IPS-20b (cell line): ENCODE data around the gene SIN3A.

Experiments
- H3K27ac ChIP-seq: one replicate; pipeline ENCODE4 v1.5.1; 2013; ENCODE audit warnings: low read length
- H3K27me3 ChIP-seq: 2 replicates; pipeline ENCODE4 v1.6.1; 2013; ENCODE audit warnings: mild to moderate bottlenecking, low read length, inconsistent platforms; ENCODE audit not compliant: insufficient read depth
- H3K36me3 ChIP-seq: 2 replicates; pipeline ENCODE4 v1.6.1; 2013; ENCODE audit warnings: low read depth, mild to moderate bottlenecking, inconsistent platforms, low read length, moderate library complexity; ENCODE audit not compliant: insufficient read depth
- H3K4me1 ChIP-seq: 2 replicates; pipeline ENCODE4 v1.6.1; 2013; ENCODE audit warnings: mild to moderate bottlenecking, control low read depth, inconsistent platforms, low read length, moderate library complexity; ENCODE audit not compliant: insufficient read depth
- H3K4me3 ChIP-seq: 2 replicates; pipeline ENCODE4 v1.5.1; 2013; ENCODE audit warnings: mild to moderate bottlenecking, low read length, inconsistent platforms
- H3K9ac ChIP-seq: 2 replicates; pipeline ENCODE4 v1.6.1; 2013; ENCODE audit warnings: low read depth, mild to moderate bottlenecking, inconsistent platforms, low read length, moderate library complexity
- H3K9me3 ChIP-seq: 2 replicates; pipeline ENCODE4 v1.6.1; 2013; ENCODE audit warnings: mild to moderate bottlenecking, low read depth, low read length, inconsistent platforms; ENCODE audit not compliant: insufficient read depth

SIN3A gene

GRCh38 chr15:75360391-75360790 is 91.1 kb downstream of the SIN3A start:
- H3K9ac ChIP-seq = no peak overlapping the region
- H3K4me1 ChIP-seq = no peaks in the 10 kb centered on the region
- no peak overlapping the region for H3K27ac ChIP-seq
- H3K9me3 ChIP-seq = no peaks in the 10 kb centered on the region
- no peaks in the 10 kb centered on the region for H3K27me3 ChIP-seq
- H3K36me3 ChIP-seq = peaks cover 36% of the 10 kb centered on the region
- H3K4me3 ChIP-seq = no peak overlapping the region

- Histone ChIP-seq H3K36me3 (peaks cover 31% of the 10 kb centered on the region), H3K9me3 (no peaks in the 10 kb centered on the region), H3K4me1 (no peaks in the 10 kb centered on the region), H3K27me3 (no peaks in the 10 kb centered on the region), H3K9ac (no peak overlapping the region), H3K4me3 (no peak overlapping the region), H3K27ac (no peak overlapping the region)
These were observed 91.8 kb downstream of the SIN3A start for GRCh38 chr15:75359537-75360250.

- Histone ChIP-seq H3K9me3 (no peaks in the 10 kb centered on the region), H3K4me1 (no peaks in the 10 kb centered on the region), H3K36me3 (peaks cover 28% of the 10 kb centered on the region), H3K9ac (no peak overlapping the region), H3K4me3 (no peak overlapping the region), H3K27me3 (no peaks in the 10 kb centered on the region), H3K27ac (no peak overlapping the region)
These were observed 92.5 kb downstream of the SIN3A start for GRCh38 chr15:75358771-75359536.

- Histone ChIP-seq H3K36me3 (peaks cover 28% of the 10 kb centered on the region), H3K9me3 (no peaks in the 10 kb centered on the region), H3K27ac (no peak overlapping the region), H3K4me1 (no peaks in the 10 kb centered on the region), H3K9ac (no peak overlapping the region), H3K27me3 (no peaks in the 10 kb centered on the region), H3K4me3 (no peak overlapping the region)
These were observed 93.4 kb downstream of the SIN3A start for GRCh38 chr15:75357976-75358673.

GRCh38 chr15:75356517-75356916 is 95.0 kb downstream of the SIN3A start:
- Histone ChIP-seq H3K27ac (no peak overlapping the region), H3K36me3 (peaks cover 24% of the 10 kb centered on the region), H3K9ac (no peak overlapping the region), H3K4me3 (no peak overlapping the region), H3K4me1 (no peaks in the 10 kb centered on the region), H3K27me3 (no peaks in the 10 kb centered on the region), H3K9me3 (no peaks in the 10 kb centered on the region)

- Histone ChIP-seq H3K9ac (no peak overlapping the region), H3K9me3 (no peaks in the 10 kb centered on the region), H3K27me3 (no peaks in the 10 kb centered on the region), H3K36me3 (peaks cover 19% of the 10 kb centered on the region), H3K4me3 (no peak overlapping the region), H3K4me1 (no peaks in the 10 kb centered on the region), H3K27ac (no peak overlapping the region)
These were observed 95.5 kb downstream of the SIN3A start for GRCh38 chr15:75356006-75356405.

GRCh38 chr15:75355369-75355768 is 96.1 kb downstream of the SIN3A start:
- peaks cover 19% of the 10 kb centered on the region; the same call in 1 of the 2 replicates for H3K36me3 ChIP-seq
- no peaks in the 10 kb centered on the region for H3K9me3 ChIP-seq
- H3K9ac ChIP-seq = no peak overlapping the region
- peaks cover 3% of the 10 kb centered on the region for H3K27me3 ChIP-seq
- H3K4me3 ChIP-seq = no peak overlapping the region
- no peaks in the 10 kb centered on the region for H3K4me1 ChIP-seq
- no peak overlapping the region for H3K27ac ChIP-seq

- Histone ChIP-seq H3K9me3 (no peaks in the 10 kb centered on the region), H3K9ac (no peak overlapping the region), H3K27me3 (peaks cover 12% of the 10 kb centered on the region), H3K27ac (no peak overlapping the region), H3K36me3 (peaks cover 14% of the 10 kb centered on the region; the same call in 1 of the 2 replicates), H3K4me3 (no peak overlapping the region), H3K4me1 (no peaks in the 10 kb centered on the region)
These were observed 97.0 kb downstream of the SIN3A start for GRCh38 chr15:75354454-75354853.

GRCh38 chr15:75353604-75354003 is 97.9 kb downstream of the SIN3A start:
- H3K9me3 ChIP-seq = no peaks in the 10 kb centered on the region
- H3K36me3 ChIP-seq = peaks cover 8% of the 10 kb centered on the region; the same call in 1 of the 2 replicates
- H3K27ac ChIP-seq = no peak overlapping the region
- no peak overlapping the region for H3K4me3 ChIP-seq
- H3K9ac ChIP-seq = no peak overlapping the region
- no peaks in the 10 kb centered on the region for H3K4me1 ChIP-seq
- H3K27me3 ChIP-seq = peaks cover 20% of the 10 kb centered on the region

- H3K4me1 ChIP-seq = no peaks in the 10 kb centered on the region
- H3K27ac ChIP-seq = no peak overlapping the region
- no peak overlapping the region for H3K9ac ChIP-seq
- H3K9me3 ChIP-seq = no peaks in the 10 kb centered on the region
- H3K4me3 ChIP-seq = no peak overlapping the region
- peaks cover 4% of the 10 kb centered on the region; the same call in 1 of the 2 replicates for H3K36me3 ChIP-seq
- peaks cover 32% of the 10 kb centered on the region for H3K27me3 ChIP-seq
These were observed 99.1 kb downstream of the SIN3A start for GRCh38 chr15:75352186-75353080.
